K562 (cell line): ENCODE results near the gene LTBP4. TPM values are rescaled to one million over a fixed set of nuclear protein-coding genes. Genes with fewer than 3 reads are reported as not detected.

Source experiments
- ATAC-seq: fragments of 200-7000 bp; cut with Tn5 transposase; 3 replicates; pipeline ENCODE4 v1.9.1; 2020; ENCODE audit warnings: moderate library complexity
- BruUV-seq: library from RNA; stranded (reverse); fragments of 400-500 nt; replicated peaks from 2 replicates; lab custom pipeline; 2021; lab: Mats Ljungman, UMichigan
- CTCF ChIA-PET: fragments of 300-600 bp; formaldehyde crosslinking; extraction: SDS; loops from one replicate; lab custom pipeline; 2021; ENCODE audit warnings: low intra/inter-chr PET ratio; lab: Yijun Ruan, JAX
- POLR2A ChIA-PET: fragments of 300-600, 350-650 bp; sonication (Branson Sonifier 250); formaldehyde crosslinking; extraction: SDS; loops from one replicate; lab custom pipeline; 2021; ENCODE audit warnings: antibody characterized with exemption, inconsistent platforms; lab: Yijun Ruan, JAX
- DNase-seq, 4 experiments: peaks; one replicate each; pipeline versions ENCODE4 v3.0.0 to v3.0.0-alpha.2; 2011 to 2018; ENCODE audit warnings: low spot score in 3 of 4, mixed read lengths in 3 of 4; ENCODE audit errors: extremely low read depth in 1 of 4
- FAIRE-seq: peaks from 2 replicates; lab custom pipeline; 2011; peaks lifted over from hg19 to GRCh38; lab: Jason Lieb, UNC
- H2AFZ ChIP-seq: 2 replicates; pipeline ENCODE4 v1.6.0; 2011; ENCODE audit warnings: low read depth, low read length, control low read depth, inconsistent platforms
- H3K27ac ChIP-seq: fragments of 200-600 bp; 3 replicates; pipeline ENCODE4 v1.8.0; 2011; ENCODE audit warnings: low read depth, mild to moderate bottlenecking, control low read depth, inconsistent platforms, low read length, moderate library complexity, mixed read lengths; ENCODE audit errors: extremely low read depth
- H3K27me3 ChIP-seq, 2 experiments: fragments of 300-600 bp in 1 of 2; 2 replicates in 1 of 2; 3 replicates in 1 of 2; pipeline versions ENCODE4 v1.6.0 to v1.8.0; 2011; ENCODE audit warnings: inconsistent platforms in 2 of 2, low read length in 2 of 2, mild to moderate bottlenecking in 1 of 2, mixed read lengths in 1 of 2, moderate library complexity in 1 of 2; ENCODE audit not compliant: control insufficient read depth in 2 of 2, insufficient read depth in 2 of 2
- H3K36me3 ChIP-seq: fragments of 300-600 bp; 3 replicates; pipeline ENCODE4 v1.8.0; 2011; ENCODE audit warnings: mild to moderate bottlenecking, low read length, inconsistent platforms; ENCODE audit not compliant: control insufficient read depth, insufficient read depth
- H3K4me1 ChIP-seq, 2 experiments: fragments of 200-600 bp in 1 of 2; replicated peaks in 1 of 2; 2 replicates in 1 of 2; 3 replicates in 1 of 2; pipeline versions ENCODE4 v1.5.1 to v1.8.0; 2011; ENCODE audit warnings: inconsistent platforms in 2 of 2, low read length in 2 of 2, mild to moderate bottlenecking in 1 of 2, mixed read lengths in 1 of 2, moderate library complexity in 1 of 2; ENCODE audit not compliant: control insufficient read depth in 2 of 2, insufficient read depth in 2 of 2
- H3K4me2 ChIP-seq: 2 replicates; pipeline ENCODE4 v1.6.1; 2011; ENCODE audit warnings: low read length, control low read depth, inconsistent platforms, mixed read lengths; ENCODE audit not compliant: insufficient read depth
- H3K4me3 ChIP-seq: fragments of 200-600 bp; sonication (generic), shearing (Covaris generic); 2 replicates; pipeline ENCODE4 v1.5.1; 2016; ENCODE audit warnings: control low read depth, inconsistent platforms
- H3K79me2 ChIP-seq: fragments of 200-600 bp; 3 replicates; pipeline ENCODE4 v1.8.0; 2011; ENCODE audit warnings: low read length, inconsistent platforms; ENCODE audit not compliant: control insufficient read depth, insufficient read depth
- H3K9ac ChIP-seq, 2 experiments: 2 replicates each; pipeline versions ENCODE4 v1.6.0 to v1.6.1; 2011; ENCODE audit warnings: low read depth in 2 of 2, low read length in 2 of 2, control low read depth in 1 of 2, inconsistent platforms in 1 of 2, mild to moderate bottlenecking in 1 of 2, mixed read lengths in 1 of 2; ENCODE audit not compliant: insufficient read depth in 1 of 2
- H3K9me1 ChIP-seq: one replicate; pipeline ENCODE4 v1.6.0; 2011; ENCODE audit warnings: inconsistent platforms, mild to moderate bottlenecking, low read length, moderate library complexity; ENCODE audit not compliant: control insufficient read depth, insufficient read depth
- H3K9me3 ChIP-seq: replicated peaks from 2 replicates; pipeline ENCODE4 v1.5.1; 2011; ENCODE audit warnings: low read depth, low read length, inconsistent platforms; ENCODE audit not compliant: control insufficient read depth, insufficient read depth
- H4K20me1 ChIP-seq: replicated peaks from 2 replicates; pipeline ENCODE4 v1.6.1; 2011; ENCODE audit warnings: low read length, inconsistent platforms, mixed read lengths; ENCODE audit not compliant: control insufficient read depth, insufficient read depth
- BRF1 ChIP-seq: IDR thresholded peaks from 3 replicates; pipeline ENCODE4 v1.6.1; 2011; ENCODE audit warnings: borderline replicate concordance, mild to moderate bottlenecking; ENCODE audit not compliant: insufficient read length; ENCODE audit errors: extremely low read depth
- CBX2 ChIP-seq: fragments of 200-600 bp; sonication (generic); IDR thresholded peaks from one replicate; pipeline ENCODE4 v1.6.1; 2012; ENCODE audit warnings: mild to moderate bottlenecking, low read length, inconsistent platforms; ENCODE audit not compliant: insufficient read depth, poor library complexity, severe bottlenecking
- HDAC1 ChIP-seq, 2 experiments: fragments of 450-650 bp; IDR thresholded peaks; 2 replicates each; pipeline ENCODE4 v1.6.1; 2016 to 2017; ENCODE audit warnings: inconsistent platforms in 1 of 2, mild to moderate bottlenecking in 1 of 2, moderate library complexity in 1 of 2
- ILF3 ChIP-seq: fragments of 450-650 bp; IDR thresholded peaks from 2 replicates; pipeline ENCODE4 v1.6.1; 2018; ENCODE audit warnings: antibody characterized with exemption, mild to moderate bottlenecking, moderate library complexity, borderline replicate concordance
- RAD21 ChIP-seq, 2 experiments: fragments of 250-450 bp in 1 of 2; fragments of 450-650 bp in 1 of 2; sonication (Bioruptor Pico) in 1 of 2; formaldehyde crosslinking in 1 of 2; IDR thresholded peaks in 1 of 2; conservative IDR thresholded peaks in 1 of 2; 2 replicates each; pipeline versions ENCODE4 v1.4.0 to v1.8.0; 2020 to 2022; ENCODE audit warnings: mild to moderate bottlenecking in 2 of 2, moderate library complexity in 1 of 2
- SAP30 ChIP-seq: fragments of 200-600 bp; sonication (generic); IDR thresholded peaks from 2 replicates; pipeline ENCODE4 v1.6.1; 2012; ENCODE audit warnings: borderline replicate concordance, low read depth, mild to moderate bottlenecking, moderate library complexity, low read length, control low read depth, inconsistent platforms; ENCODE audit not compliant: insufficient read depth, poor library complexity, severe bottlenecking
- SMARCA5 ChIP-seq: fragments of 450-650 bp; IDR thresholded peaks from 2 replicates; pipeline ENCODE4 v1.6.1; 2016
- ZC3H4 ChIP-seq: sonication (generic); formaldehyde crosslinking; IDR thresholded peaks from 2 replicates; pipeline ENCODE4 v1.9.0; 2021; ENCODE audit warnings: missing genetic modification reagents, borderline replicate concordance
- ZNF764 ChIP-seq: fragments of 250-450 bp; sonication (Bioruptor Pico); IDR thresholded peaks from 2 replicates; pipeline ENCODE4 v1.4.0; 2020; ENCODE audit warnings: low read depth, mild to moderate bottlenecking, moderate library complexity
- WGBS: fragments of 100-300 bp; shearing (Covaris generic); methylation state at CpG from one replicate; pipeline ENCODE4 v1.1.6; 2016; ENCODE audit warnings: low coverage, mixed read lengths; ENCODE audit not compliant: insufficient coverage; ENCODE audit errors: missing lambda C conversion rate; 5-methylcytosine and 5-hydroxymethylcytosine counted together
- in situ Hi-C: fragments of 300-500 bp; cut with MboI; formaldehyde crosslinking; loops from 4 replicates; pipeline ENCODE4 v1.15.0; 2018; ENCODE audit warnings: inconsistent platforms, mixed read lengths
- intact Hi-C: fragments of 100-400 bp; cut with micrococcal nuclease; formaldehyde crosslinking; loops from 2 replicates; pipeline ENCODE4 v1.14.2; 2022
- polyA plus RNA-seq, 8 experiments: library from polyadenylated mRNA; depleted of rRNA in 4 of 8; stranded (reverse) in 5 of 8; unstranded in 3 of 8; fragments of >200 nt; fragmentation: Nextera tagmentation in 2 of 8; fragmentation: Illumina TruSeq in 1 of 8; extraction: Ambion mirVana in 2 of 8; extraction: Trizol in 1 of 8; gene quantifications; 2 replicates each; pipeline versions ENCODE4 v1.2.1 to v1.2.3, GENCODE V29; 2011 to 2014; ENCODE audit warnings: inconsistent platforms in 1 of 8, missing spikeins in 1 of 8
- total RNA-seq, 7 experiments: library from RNA; depleted of rRNA in 6 of 7; stranded (reverse); fragments of >200 nt in 6 of 7; fragmentation: Illumina TruSeq in 2 of 7; extraction: Trizol in 2 of 7; gene quantifications; 2 replicates each; pipeline versions ENCODE4 v1.2.1 to v1.2.3, GENCODE V29; 2011 to 2021; ENCODE audit warnings: low replicate concordance in 1 of 7
- TF ChIP-seq, protein P1 (sequence below): fragments of 450-650 bp; IDR thresholded peaks from 2 replicates; pipeline ENCODE4 v1.6.1; 2016; ENCODE audit warnings: antibody characterized with exemption
- TF ChIP-seq, protein P2 (sequence below): fragments of 250-450 bp; sonication (Bioruptor Pico); IDR thresholded peaks from 2 replicates; pipeline ENCODE4 v1.5.0; 2021
- TF ChIP-seq, protein P3 (sequence below): sonication (generic); IDR thresholded peaks from 2 replicates; pipeline ENCODE4 v1.6.1; 2016
- TF ChIP-seq, protein P4 (sequence below): IDR thresholded peaks from 2 replicates; pipeline ENCODE4 v1.6.1; 2012; ENCODE audit warnings: low read depth, low read length, improper control_type of control experiment, borderline replicate concordance

The LTBP4 gene
- total and polyA plus RNA-seq, 9 of the 15 experiments (the other 6 are each of a cell fraction or from before 2014, with no cell fraction given) = 0.35 to 160 (median 31.6) TPM

DNA sequence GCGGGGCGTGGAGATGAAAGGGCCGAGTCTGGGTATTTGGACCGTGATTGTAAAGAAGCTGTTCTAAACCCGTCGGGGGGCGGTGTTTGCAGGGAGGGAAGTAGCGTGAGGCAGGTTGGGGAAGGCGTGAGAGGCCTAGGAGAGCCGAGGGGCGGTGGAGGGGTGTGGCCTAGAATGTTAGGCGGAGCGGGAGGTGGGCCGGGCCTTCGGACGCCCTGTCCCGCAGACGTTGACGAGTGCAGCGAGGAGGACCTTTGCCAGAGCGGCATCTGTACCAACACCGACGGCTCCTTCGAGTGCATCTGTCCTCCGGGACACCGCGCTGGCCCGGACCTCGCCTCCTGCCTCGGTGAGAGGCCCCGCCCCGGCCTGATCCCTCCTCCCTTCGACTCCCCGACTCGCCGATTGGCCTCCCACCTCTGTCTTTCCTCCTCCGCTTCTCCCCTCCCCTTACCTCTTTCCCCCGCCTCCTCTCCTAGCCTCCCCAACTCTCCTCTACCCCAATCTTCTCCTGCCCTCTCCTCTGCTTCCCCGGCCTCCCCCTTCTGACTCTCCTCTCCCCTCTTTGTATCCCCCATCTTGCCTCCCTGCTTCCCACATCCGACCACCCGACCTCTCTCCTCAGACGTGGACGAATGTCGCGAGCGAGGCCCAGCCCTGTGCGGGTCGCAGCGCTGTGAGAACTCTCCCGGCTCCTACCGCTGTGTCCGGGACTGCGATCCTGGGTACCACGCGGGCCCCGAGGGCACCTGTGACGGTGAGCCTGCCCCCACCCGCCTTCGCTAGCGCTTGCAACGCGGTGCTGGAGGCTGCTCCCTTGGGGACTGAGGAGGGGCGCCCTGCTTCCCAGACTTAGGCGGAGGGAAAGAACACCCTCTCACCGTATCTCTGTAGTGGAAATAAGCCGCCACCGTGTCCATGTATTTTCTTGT, 12.8 kb downstream of the LTBP4 start:
- in situ Hi-C loops (no loop called here), intact Hi-C loops (no loop called here)
- H3K9me3 ChIP-seq = no peaks in the 10 kb centered on the region
- no peaks in the 10 kb centered on the region for H3K9me1 ChIP-seq
- ChIA-PET POLR2A (interaction anchor here (0.6 to 1.6 kb wide), 11 partner anchors 9 to 165 kb away, joined by 3 to 9 read pairs (median 4); partner anchors contain the start of gene RAB4B), CTCF (interaction anchor here (0.9 kb wide), 1 partner anchor 21 kb away, joined by 8 read pairs; no protein-coding TSS in a partner anchor)
- peak overlapping the region; percentile 71 for H3K27ac ChIP-seq
- H3K4me3 ChIP-seq = peak overlapping the region; percentile 61
- no peaks in the 10 kb centered on the region for H3K27me3 ChIP-seq
- FAIRE-seq = no peak
- TSS peak; percentile 38 for BruUV-seq
- H3K4me2 ChIP-seq = peak overlapping the region; percentile 92
- peak overlapping the region; percentile 74 to 94 for H3K9ac ChIP-seq
- H3K4me1 ChIP-seq = peaks cover 23 to 69% of the 10 kb centered on the region in 2 experiments
- H4K20me1 ChIP-seq = 0 out of 2 replicates have a peak, but pooled peaks cover 4% of the 10 kb centered on the region
- H3K79me2 ChIP-seq = peaks cover 4% of the 10 kb centered on the region; the same call in 2 of the 3 replicates
- H3K36me3 ChIP-seq = peaks cover 37% of the 10 kb centered on the region; the same call in 2 of the 3 replicates
- peak; percentile 81 for ATAC-seq
- H2AFZ ChIP-seq = peak overlapping the region; percentile 91
- peak; percentile 76 to 92 (median 85) for DNase-seq
- WGBS = under 1% methylated on average over 33 of the region's 67 CpGs
- TF ChIP-seq, protein P1, sequence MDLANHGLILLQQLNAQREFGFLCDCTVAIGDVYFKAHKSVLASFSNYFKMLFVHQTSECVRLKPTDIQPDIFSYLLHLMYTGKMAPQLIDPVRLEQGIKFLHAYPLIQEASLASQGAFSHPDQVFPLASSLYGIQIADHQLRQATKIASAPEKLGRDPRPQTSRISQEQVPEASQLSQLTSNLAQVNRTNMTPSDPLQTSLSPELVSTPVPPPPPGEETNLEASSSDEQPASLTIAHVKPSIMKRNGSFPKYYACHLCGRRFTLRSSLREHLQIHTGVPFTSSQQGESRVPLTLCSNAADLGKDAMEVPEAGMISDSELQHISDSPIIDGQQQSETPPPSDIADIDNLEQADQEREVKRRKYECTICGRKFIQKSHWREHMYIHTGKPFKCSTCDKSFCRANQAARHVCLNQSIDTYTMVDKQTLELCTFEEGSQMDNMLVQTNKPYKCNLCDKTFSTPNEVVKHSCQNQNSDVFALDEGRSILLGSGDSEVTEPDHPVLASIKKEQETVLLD = no peak
- TF ChIP-seq, protein P2, sequence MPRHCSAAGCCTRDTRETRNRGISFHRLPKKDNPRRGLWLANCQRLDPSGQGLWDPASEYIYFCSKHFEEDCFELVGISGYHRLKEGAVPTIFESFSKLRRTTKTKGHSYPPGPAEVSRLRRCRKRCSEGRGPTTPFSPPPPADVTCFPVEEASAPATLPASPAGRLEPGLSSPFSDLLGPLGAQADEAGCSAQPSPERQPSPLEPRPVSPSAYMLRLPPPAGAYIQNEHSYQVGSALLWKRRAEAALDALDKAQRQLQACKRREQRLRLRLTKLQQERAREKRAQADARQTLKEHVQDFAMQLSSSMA (CRISPR knock-in tag) = no peak
- no peak for TF ChIP-seq CBX2
- TF ChIP-seq BRF1 = no peak
- TF ChIP-seq, protein P3, sequence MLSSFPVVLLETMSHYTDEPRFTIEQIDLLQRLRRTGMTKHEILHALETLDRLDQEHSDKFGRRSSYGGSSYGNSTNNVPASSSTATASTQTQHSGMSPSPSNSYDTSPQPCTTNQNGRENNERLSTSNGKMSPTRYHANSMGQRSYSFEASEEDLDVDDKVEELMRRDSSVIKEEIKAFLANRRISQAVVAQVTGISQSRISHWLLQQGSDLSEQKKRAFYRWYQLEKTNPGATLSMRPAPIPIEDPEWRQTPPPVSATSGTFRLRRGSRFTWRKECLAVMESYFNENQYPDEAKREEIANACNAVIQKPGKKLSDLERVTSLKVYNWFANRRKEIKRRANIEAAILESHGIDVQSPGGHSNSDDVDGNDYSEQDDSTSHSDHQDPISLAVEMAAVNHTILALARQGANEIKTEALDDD = no peak
- no peak for TF ChIP-seq ILF3
- TF ChIP-seq, protein P4, sequence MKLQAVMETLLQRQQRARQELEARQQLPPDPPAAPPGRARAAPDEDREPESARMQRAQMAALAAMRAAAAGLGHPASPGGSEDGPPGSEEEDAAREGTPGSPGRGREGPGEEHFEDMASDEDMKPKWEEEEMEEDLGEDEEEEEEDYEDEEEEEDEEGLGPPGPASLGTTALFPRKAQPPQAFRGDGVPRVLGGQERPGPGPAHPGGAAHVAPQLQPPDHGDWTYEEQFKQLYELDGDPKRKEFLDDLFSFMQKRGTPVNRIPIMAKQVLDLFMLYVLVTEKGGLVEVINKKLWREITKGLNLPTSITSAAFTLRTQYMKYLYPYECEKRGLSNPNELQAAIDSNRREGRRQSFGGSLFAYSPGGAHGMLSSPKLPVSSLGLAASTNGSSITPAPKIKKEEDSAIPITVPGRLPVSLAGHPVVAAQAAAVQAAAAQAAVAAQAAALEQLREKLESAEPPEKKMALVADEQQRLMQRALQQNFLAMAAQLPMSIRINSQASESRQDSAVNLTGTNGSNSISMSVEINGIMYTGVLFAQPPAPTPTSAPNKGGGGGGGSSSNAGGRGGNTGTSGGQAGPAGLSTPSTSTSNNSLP = no peak
- peak in 1 of 2 experiments; percentile 74; a peak in 2 of 4 replicates for TF ChIP-seq HDAC1 (IDR thresholded peaks at IDR 0.05)
- TF ChIP-seq SAP30 = peak; percentile 26
- TF ChIP-seq SMARCA5 = no peak
- no peak for TF ChIP-seq ZC3H4 (CRISPR knock-in tag)
- no peak for TF ChIP-seq ZNF764
- TF ChIP-seq RAD21 (CRISPR knock-in tag; conservative IDR thresholded peaks at IDR 0.05 in 1 of 2, IDR thresholded peaks at IDR 0.05 in 1 of 2) = no peak
